K562 (cell line): ENCODE measurements around the gene RSRC1. TPM values are rescaled to one million over a fixed set of nuclear protein-coding genes. Genes with fewer than 3 reads are reported as not detected.

Experiments
- ATAC-seq: fragments of 200-7000 bp; cut with Tn5 transposase; 3 replicates; pipeline ENCODE4 v1.9.1; 2020; ENCODE audit warnings: moderate library complexity
- BruUV-seq: library from RNA; stranded (reverse); fragments of 400-500 nt; replicated peaks from 2 replicates; lab custom pipeline; 2021; lab: Mats Ljungman, UMichigan
- CTCF ChIA-PET: fragments of 300-600 bp; formaldehyde crosslinking; extraction: SDS; loops from one replicate; lab custom pipeline; 2021; ENCODE audit warnings: low intra/inter-chr PET ratio; lab: Yijun Ruan, JAX
- POLR2A ChIA-PET: fragments of 300-600, 350-650 bp; sonication (Branson Sonifier 250); formaldehyde crosslinking; extraction: SDS; loops from one replicate; lab custom pipeline; 2021; ENCODE audit warnings: antibody characterized with exemption, inconsistent platforms; lab: Yijun Ruan, JAX
- DNase-seq, 4 experiments: peaks; one replicate each; pipeline versions ENCODE4 v3.0.0 to v3.0.0-alpha.2; 2011 to 2018; ENCODE audit warnings: low spot score in 3 of 4, mixed read lengths in 3 of 4; ENCODE audit errors: extremely low read depth in 1 of 4
- FAIRE-seq: peaks from 2 replicates; lab custom pipeline; 2011; peaks lifted over from hg19 to GRCh38; lab: Jason Lieb, UNC
- H2AFZ ChIP-seq: 2 replicates; pipeline ENCODE4 v1.6.0; 2011; ENCODE audit warnings: low read depth, low read length, control low read depth, inconsistent platforms
- H3K27ac ChIP-seq: fragments of 200-600 bp; 3 replicates; pipeline ENCODE4 v1.8.0; 2011; ENCODE audit warnings: low read depth, mild to moderate bottlenecking, control low read depth, inconsistent platforms, low read length, moderate library complexity, mixed read lengths; ENCODE audit errors: extremely low read depth
- H3K27me3 ChIP-seq, 2 experiments: fragments of 300-600 bp in 1 of 2; 2 replicates in 1 of 2; 3 replicates in 1 of 2; pipeline versions ENCODE4 v1.6.0 to v1.8.0; 2011; ENCODE audit warnings: inconsistent platforms in 2 of 2, low read length in 2 of 2, mild to moderate bottlenecking in 1 of 2, mixed read lengths in 1 of 2, moderate library complexity in 1 of 2; ENCODE audit not compliant: control insufficient read depth in 2 of 2, insufficient read depth in 2 of 2
- H3K36me3 ChIP-seq: fragments of 300-600 bp; 3 replicates; pipeline ENCODE4 v1.8.0; 2011; ENCODE audit warnings: mild to moderate bottlenecking, low read length, inconsistent platforms; ENCODE audit not compliant: control insufficient read depth, insufficient read depth
- H3K4me1 ChIP-seq, 2 experiments: fragments of 200-600 bp in 1 of 2; replicated peaks in 1 of 2; 2 replicates in 1 of 2; 3 replicates in 1 of 2; pipeline versions ENCODE4 v1.5.1 to v1.8.0; 2011; ENCODE audit warnings: inconsistent platforms in 2 of 2, low read length in 2 of 2, mild to moderate bottlenecking in 1 of 2, mixed read lengths in 1 of 2, moderate library complexity in 1 of 2; ENCODE audit not compliant: control insufficient read depth in 2 of 2, insufficient read depth in 2 of 2
- H3K4me2 ChIP-seq: 2 replicates; pipeline ENCODE4 v1.6.1; 2011; ENCODE audit warnings: low read length, control low read depth, inconsistent platforms, mixed read lengths; ENCODE audit not compliant: insufficient read depth
- H3K4me3 ChIP-seq: fragments of 200-600 bp; sonication (generic), shearing (Covaris generic); 2 replicates; pipeline ENCODE4 v1.5.1; 2016; ENCODE audit warnings: control low read depth, inconsistent platforms
- H3K79me2 ChIP-seq: fragments of 200-600 bp; 3 replicates; pipeline ENCODE4 v1.8.0; 2011; ENCODE audit warnings: low read length, inconsistent platforms; ENCODE audit not compliant: control insufficient read depth, insufficient read depth
- H3K9ac ChIP-seq, 2 experiments: 2 replicates each; pipeline versions ENCODE4 v1.6.0 to v1.6.1; 2011; ENCODE audit warnings: low read depth in 2 of 2, low read length in 2 of 2, control low read depth in 1 of 2, inconsistent platforms in 1 of 2, mild to moderate bottlenecking in 1 of 2, mixed read lengths in 1 of 2; ENCODE audit not compliant: insufficient read depth in 1 of 2
- H3K9me1 ChIP-seq: one replicate; pipeline ENCODE4 v1.6.0; 2011; ENCODE audit warnings: inconsistent platforms, mild to moderate bottlenecking, low read length, moderate library complexity; ENCODE audit not compliant: control insufficient read depth, insufficient read depth
- H3K9me3 ChIP-seq: replicated peaks from 2 replicates; pipeline ENCODE4 v1.5.1; 2011; ENCODE audit warnings: low read depth, low read length, inconsistent platforms; ENCODE audit not compliant: control insufficient read depth, insufficient read depth
- H4K20me1 ChIP-seq: replicated peaks from 2 replicates; pipeline ENCODE4 v1.6.1; 2011; ENCODE audit warnings: low read length, inconsistent platforms, mixed read lengths; ENCODE audit not compliant: control insufficient read depth, insufficient read depth
- BACH1 ChIP-seq: fragments of 200-800 bp; sonication (Bioruptor generic); IDR thresholded peaks from 2 replicates; pipeline ENCODE4 v1.6.1; 2016; ENCODE audit warnings: missing genetic modification characterization, missing compliant biosample characterization
- DPF2 ChIP-seq: fragments of 450-650 bp; IDR thresholded peaks from 2 replicates; pipeline ENCODE4 v1.6.1; 2016
- ESRRB ChIP-seq: fragments of 250-450 bp; sonication (Bioruptor Pico); IDR thresholded peaks from 2 replicates; pipeline ENCODE4 v1.5.0; 2020; ENCODE audit warnings: mild to moderate bottlenecking, moderate library complexity, borderline replicate concordance
- FOS ChIP-seq: IDR thresholded peaks from 3 replicates; pipeline ENCODE4 v1.6.1; 2011; ENCODE audit not compliant: insufficient read length; ENCODE audit errors: extremely low read depth
- FOXA1 ChIP-seq: fragments of 450-650 bp; IDR thresholded peaks from 2 replicates; pipeline ENCODE4 v1.6.1; 2016; ENCODE audit warnings: mild to moderate bottlenecking, borderline replicate concordance
- HMGN3 ChIP-seq: IDR thresholded peaks from 2 replicates; pipeline ENCODE4 v1.6.1; 2011; ENCODE audit warnings: borderline replicate concordance, low read depth, mild to moderate bottlenecking, mixed read lengths, low read length; ENCODE audit not compliant: insufficient read length; ENCODE audit errors: extremely low read depth
- MEIS2 ChIP-seq: fragments of 450-650 bp; IDR thresholded peaks from 2 replicates; pipeline ENCODE4 v1.6.1; 2014; ENCODE audit warnings: mild to moderate bottlenecking; ENCODE audit not compliant: partially characterized antibody
- MIER1 ChIP-seq: fragments of 450-650 bp; IDR thresholded peaks from 2 replicates; pipeline ENCODE4 v1.6.1; 2016; ENCODE audit warnings: antibody characterized with exemption, mild to moderate bottlenecking, low read depth
- OTX1 ChIP-seq: fragments of 450-650 bp; formaldehyde crosslinking; IDR thresholded peaks from 2 replicates; pipeline ENCODE4 v1.4.0; 2022; ENCODE audit warnings: mild to moderate bottlenecking
- SMAD3 ChIP-seq: fragments of 450-650 bp; formaldehyde crosslinking; conservative IDR thresholded peaks from 2 replicates; pipeline ENCODE4 v1.4.0; 2020; ENCODE audit warnings: mild to moderate bottlenecking
- TBP ChIP-seq: optimal IDR thresholded peaks from 2 replicates; pipeline ENCODE3; 2011; ENCODE audit warnings: low read depth, low read length, improper control_type of control experiment
- ZBTB26 ChIP-seq: fragments of 450-650 bp; formaldehyde crosslinking; IDR thresholded peaks from 2 replicates; pipeline ENCODE4 v1.4.0; 2022; ENCODE audit warnings: missing genetic modification characterization
- ZNF232 ChIP-seq: sonication (generic); formaldehyde crosslinking; IDR thresholded peaks from 2 replicates; pipeline ENCODE4 v1.8.0; 2022; ENCODE audit warnings: mild to moderate bottlenecking, missing genetic modification reagents
- ZNF57 ChIP-seq: fragments of 450-650 bp; formaldehyde crosslinking; IDR thresholded peaks from 2 replicates; pipeline ENCODE4 v1.4.0; 2020; ENCODE audit warnings: mild to moderate bottlenecking, moderate library complexity
- ZNF639 ChIP-seq, 2 experiments: fragments of 200-800 bp in 1 of 2; sonication (Bioruptor generic) in 1 of 2; sonication (generic) in 1 of 2; formaldehyde crosslinking in 1 of 2; IDR thresholded peaks in 1 of 2; conservative IDR thresholded peaks in 1 of 2; 2 replicates each; pipeline versions ENCODE4 v1.5.0 to v1.6.1; 2016 to 2020; ENCODE audit warnings: missing compliant biosample characterization in 1 of 2, missing genetic modification characterization in 1 of 2, missing genetic modification reagents in 1 of 2
- WGBS: fragments of 100-300 bp; shearing (Covaris generic); methylation state at CpG from one replicate; pipeline ENCODE4 v1.1.6; 2016; ENCODE audit warnings: low coverage, mixed read lengths; ENCODE audit not compliant: insufficient coverage; ENCODE audit errors: missing lambda C conversion rate; 5-methylcytosine and 5-hydroxymethylcytosine counted together
- in situ Hi-C: fragments of 300-500 bp; cut with MboI; formaldehyde crosslinking; loops from 4 replicates; pipeline ENCODE4 v1.15.0; 2018; ENCODE audit warnings: inconsistent platforms, mixed read lengths
- intact Hi-C: fragments of 100-400 bp; cut with micrococcal nuclease; formaldehyde crosslinking; loops from 2 replicates; pipeline ENCODE4 v1.14.2; 2022
- polyA plus RNA-seq, 8 experiments: library from polyadenylated mRNA; depleted of rRNA in 4 of 8; stranded (reverse) in 5 of 8; unstranded in 3 of 8; fragments of >200 nt; fragmentation: Nextera tagmentation in 2 of 8; fragmentation: Illumina TruSeq in 1 of 8; extraction: Ambion mirVana in 2 of 8; extraction: Trizol in 1 of 8; gene quantifications; 2 replicates each; pipeline versions ENCODE4 v1.2.1 to v1.2.3, GENCODE V29; 2011 to 2014; ENCODE audit warnings: inconsistent platforms in 1 of 8, missing spikeins in 1 of 8
- total RNA-seq, 7 experiments: library from RNA; depleted of rRNA in 6 of 7; stranded (reverse); fragments of >200 nt in 6 of 7; fragmentation: Illumina TruSeq in 2 of 7; extraction: Trizol in 2 of 7; gene quantifications; 2 replicates each; pipeline versions ENCODE4 v1.2.1 to v1.2.3, GENCODE V29; 2011 to 2021; ENCODE audit warnings: low replicate concordance in 1 of 7

RSRC1 gene
- total and polyA plus RNA-seq, 9 of the 15 experiments (the other 6 are each of a cell fraction or from before 2014, with no cell fraction given) = 19.3 to 128 (median 75.5) TPM

DNA sequence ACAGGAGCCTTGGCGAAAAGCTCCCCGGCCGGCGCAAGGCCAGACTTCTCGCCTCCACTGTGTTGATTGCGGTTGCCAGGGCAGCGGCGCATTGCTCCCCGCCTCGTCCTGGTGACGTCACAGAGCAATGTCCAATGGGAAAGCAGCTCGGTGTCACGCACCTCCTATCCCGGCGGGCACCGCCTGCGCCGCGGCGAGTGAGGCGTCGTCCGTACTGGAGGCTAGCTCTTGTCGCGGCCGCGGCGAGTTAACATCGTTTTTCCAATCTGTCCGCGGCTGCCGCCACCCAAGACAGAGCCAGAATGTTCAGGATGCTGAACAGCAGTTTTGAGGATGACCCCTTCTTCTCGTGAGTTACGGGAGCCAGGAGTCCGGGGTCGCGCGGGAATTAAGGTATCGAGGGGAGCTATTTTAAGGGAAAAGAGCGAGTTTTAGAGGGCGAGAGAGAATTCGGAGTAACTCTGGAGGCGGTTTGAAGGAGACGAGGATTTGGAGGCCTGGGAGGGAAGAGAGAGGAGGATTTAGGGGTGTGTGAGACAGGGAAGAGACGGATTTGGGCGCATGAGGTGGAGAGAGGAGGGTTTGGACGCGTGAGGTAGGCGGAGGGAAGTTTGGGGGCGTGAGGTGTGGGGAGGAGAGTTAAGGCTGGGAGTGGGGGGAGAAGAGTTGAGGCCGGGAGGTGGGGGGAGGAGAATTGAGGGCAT lies 461.3 kb downstream of the RSRC1 start, which contains the start of gene MLF1:
Gene MLF1, plus strand, starts transcription at position 196 of the 704 bp plus-strand sequence. Its CDS starts 107 bp downstream, at position 303.
- ATAC-seq = peak; percentile 100
- no TSS peak for BruUV-seq
- CTCF ChIA-PET = no interaction called here
- FAIRE-seq = peak; percentile 99
- peak; percentile 97 to 99 (median 98) for DNase-seq
- peaks cover 10% of the 10 kb centered on the region; the same call in 2 of the 3 replicates for H3K79me2 ChIP-seq
- peak within 1 kb of the TSS; percentile 79 to 94 for H3K9ac ChIP-seq
- H3K9me3 ChIP-seq = no peaks in the 10 kb centered on the region
- H3K4me1 ChIP-seq = peaks cover 8 to 25% of the 10 kb centered on the region in 2 experiments; a peak in 4 of 5 replicates
- H3K27ac ChIP-seq = peak within 1 kb of the TSS; percentile 83
- intact Hi-C loops (loop anchor here (5.0 to 10.0 kb wide), 3 partner anchors 74 to 221 kb away; partner anchors contain the start of gene GFM1), in situ Hi-C loops (no loop called here)
- H4K20me1 ChIP-seq = no peaks in the 10 kb centered on the region
- POLR2A ChIA-PET = interaction anchor here (0.6 to 2.6 kb wide), 17 partner anchors 8 to 1309 kb away, joined by 3 to 13 read pairs (median 4); partner anchors contain the start of genes GFM1 and MFSD1
- H3K36me3 ChIP-seq = no peaks in the 10 kb centered on the region
- no peaks in the 10 kb centered on the region for H3K9me1 ChIP-seq
- under 1% methylated on average over 41 of the region's 51 CpGs for WGBS
- H3K4me3 ChIP-seq = peak within 1 kb of the TSS; percentile 63
- H3K27me3 ChIP-seq = no peaks in the 10 kb centered on the region
- peak within 1 kb of the TSS; percentile 87 for H3K4me2 ChIP-seq
- H2AFZ ChIP-seq = peak within 1 kb of the TSS; percentile 96
- TF ChIP-seq OTX1 (CRISPR knock-in tag) (peak; percentile 75; the same call in 1 of the 2 replicates), ZNF639 (CRISPR knock-in tag; conservative IDR thresholded peaks at IDR 0.05 in 1 of 2, IDR thresholded peaks at IDR 0.05 in 1 of 2) (peak in 1 of 2 experiments; percentile 30; a peak in 1 of 4 replicates), ZBTB26 (CRISPR knock-in tag) (peak; percentile 67; the same call in 1 of the 2 replicates), MIER1 (peak; percentile 77), ZNF232 (CRISPR knock-in tag) (no peak), FOXA1 (no peak), HMGN3 (peak; percentile 88), DPF2 (peak; percentile 37), FOS (peak; percentile 57), SMAD3 (CRISPR knock-in tag) (0 out of 2 replicates have a peak, but pooled peaks have one; percentile 30), BACH1 (tag) (no peak), ZNF57 (CRISPR knock-in tag) (no peak), ESRRB (CRISPR knock-in tag) (no peak), TBP (peak; percentile 75), MEIS2 (peak; percentile 53)
